OCI-LY3 (cell line): ENCODE data around the gene OCRL.

Source experiments
- CTCF ChIP-seq: fragments of 200-600, 300-600 bp; sonication (generic); IDR thresholded peaks from 2 replicates; pipeline ENCODE4 v1.5.1; 2014; ENCODE audit warnings: antibody characterized with exemption, low read length, low read depth
- EZH2phosphoT487 ChIP-seq: fragments of 200-600 bp; shearing (Covaris generic); IDR thresholded peaks from 2 replicates; pipeline ENCODE4 v1.6.1; 2018; ENCODE audit warnings: antibody characterized with exemption, mixed run types, low read depth

GRCh38 chrX:129512409-129512808 lies 27.6 kb upstream of the OCRL start:
- TF ChIP-seq CTCF (no peak), EZH2phosphoT487 (no peak)
